Fibroblast of skin of scalp (primary cell): ENCODE data around the gene CPB2. TPM values are rescaled to one million over a fixed set of nuclear protein-coding genes. Genes with fewer than 3 reads are reported as not detected.

Source experiments
- DNase-seq: peaks from one replicate; pipeline ENCODE4 v3.0.0-alpha.2; 2013
- polyA plus RNA-seq, 2 experiments: library from polyadenylated mRNA; unstranded; fragments of 120-200 nt; gene quantifications; one replicate each; pipeline ENCODE4 v1.2.1, GENCODE V29; 2013; ENCODE audit not compliant: insufficient read length in 2 of 2

Gene CPB2
- not detected for polyA plus RNA-seq (2013, experiment 1 of 2; ENCODE audit: insufficient read length)
- polyA plus RNA-seq (2013, experiment 2 of 2; ENCODE audit: insufficient read length): 0.22 TPM

- no peak for DNase-seq
These were observed at the start of gene CPB2 for GRCh38 chr13:46104868-46105267. TSS of gene CPB2 (minus strand) at chr13:46105033. CDS start at chr13:46105009, 24 bp downstream.

- no peak for DNase-seq
These were observed 49.4 kb upstream of the CPB2 start for GRCh38 chr13:46154136-46154801.

- DNase-seq: no peak
These were observed 47.9 kb upstream of the CPB2 start for GRCh38 chr13:46152627-46153328.

- DNase-seq: no peak
These were observed 45.4 kb upstream of the CPB2 start for GRCh38 chr13:46150134-46150693.

- peak; percentile 71 for DNase-seq
These were observed 44.7 kb upstream of the CPB2 start for GRCh38 chr13:46149272-46150133.

GRCh38 chr13:46146898-46147297, 42.1 kb upstream of the CPB2 start:
- peak; percentile 31 for DNase-seq

GRCh38 chr13:46145950-46146349, 41.1 kb upstream of the CPB2 start:
- no peak for DNase-seq

- no peak for DNase-seq
These were observed 40.3 kb upstream of the CPB2 start for GRCh38 chr13:46145135-46145534.

- no peak for DNase-seq
These were observed 38.4 kb upstream of the CPB2 start for GRCh38 chr13:46143184-46143701.

GRCh38 chr13:46142776-46143175, 37.9 kb upstream of the CPB2 start:
- no peak for DNase-seq

GRCh38 chr13:46140044-46140443, 35.2 kb upstream of the CPB2 start:
- no peak for DNase-seq

- no peak for DNase-seq
These were observed 32.9 kb upstream of the CPB2 start for GRCh38 chr13:46137627-46138317.

GRCh38 chr13:46136688-46137087, 31.9 kb upstream of the CPB2 start:
- no peak for DNase-seq

- DNase-seq: no peak
These were observed 30.2 kb upstream of the CPB2 start for GRCh38 chr13:46134961-46135522.

GRCh38 chr13:46134494-46134893, 29.7 kb upstream of the CPB2 start:
- no peak for DNase-seq

- no peak for DNase-seq
These were observed 27.3 kb upstream of the CPB2 start for GRCh38 chr13:46132109-46132508.

GRCh38 chr13:46131705-46132104, 26.9 kb upstream of the CPB2 start:
- no peak for DNase-seq

GRCh38 chr13:46129955-46130618, 25.3 kb upstream of the CPB2 start:
- DNase-seq: no peak

- DNase-seq: no peak
These were observed 24.3 kb upstream of the CPB2 start for GRCh38 chr13:46129124-46129523.

- DNase-seq: no peak
These were observed 22.7 kb upstream of the CPB2 start for GRCh38 chr13:46127358-46128023.
